Measurements from ENCODE around the gene TSFM.

The TSFM gene

GRCh38 chr12:57746025-57746424, 36.6 kb upstream of the TSFM start:
- no peak for DNase-seq

DNA sequence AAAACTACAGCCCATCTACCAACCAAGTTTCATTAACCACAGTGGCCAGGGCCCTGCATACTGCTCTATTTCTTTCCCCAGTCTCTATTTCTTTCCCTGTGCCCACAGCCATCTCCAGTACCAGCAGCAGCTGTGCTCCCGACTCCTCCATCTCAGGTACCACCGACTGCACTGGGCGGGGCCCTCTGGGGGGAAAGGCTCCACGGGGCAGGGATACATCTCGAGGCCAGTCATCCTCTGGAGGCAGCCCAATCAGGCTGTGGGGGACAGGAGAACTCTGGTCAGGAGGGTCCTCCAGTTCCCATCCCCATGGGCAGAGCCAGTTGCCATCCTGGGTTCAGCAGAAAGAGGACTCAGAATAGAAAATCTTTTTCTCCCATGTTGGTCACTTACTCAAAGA, 33.5 kb upstream of the TSFM start:
- DNase-seq: no peak

DNA sequence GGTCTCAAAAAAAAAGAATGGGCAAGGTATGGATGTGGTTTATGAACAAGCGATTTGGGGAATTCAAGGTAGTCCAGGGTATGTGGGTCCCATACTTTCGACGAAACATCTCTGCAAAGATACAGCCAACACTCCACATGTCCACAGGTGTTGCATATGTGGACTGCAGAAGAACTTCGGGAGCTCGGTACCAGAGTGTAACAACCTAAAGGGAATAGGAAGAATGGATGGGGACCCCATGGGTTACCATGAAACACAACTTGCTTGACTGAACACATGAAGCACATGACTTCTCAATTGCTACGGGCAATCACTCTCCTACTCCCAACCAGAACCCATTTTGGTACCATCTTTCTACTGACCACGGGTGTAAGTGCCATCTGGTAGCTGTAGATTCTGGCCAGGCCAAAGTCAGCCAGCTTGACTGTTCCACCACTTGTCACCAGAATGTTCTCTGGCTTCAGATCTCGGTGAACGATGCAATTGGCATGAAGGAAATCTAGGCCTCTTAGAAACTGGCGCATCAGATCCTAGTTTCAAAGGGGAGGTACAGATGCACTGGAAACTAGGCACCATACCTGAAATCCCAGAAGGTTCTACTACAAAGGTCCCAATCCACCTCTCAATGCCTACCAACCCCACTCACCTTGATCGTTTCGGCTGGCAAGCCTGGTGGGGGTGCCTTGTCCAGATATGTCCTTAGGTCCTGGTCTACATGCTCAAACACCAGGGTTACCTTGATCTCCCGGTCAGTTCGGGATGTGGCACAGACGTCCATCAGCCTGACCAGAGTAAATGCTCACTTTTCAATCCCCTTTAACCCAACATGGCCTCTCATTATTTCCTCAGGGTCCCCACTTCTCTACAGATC, 31.8 kb upstream of the TSFM start:
- DNase-seq: no peak

- DNase-seq: no peak
These were observed 31.2 kb upstream of the TSFM start for GRCh38 chr12:57751432-57751787.

- peak; percentile 100 for DNase-seq
These were observed 30.6 kb upstream of the TSFM start, which contains the start of gene CDK4 for GRCh38 chr12:57751788-57752667. Gene CDK4 (minus strand): TSS chr12:57752310. CDS start chr12:57751717, 593 bp downstream.

- no peak for DNase-seq
These were observed 30.0 kb upstream of the TSFM start for GRCh38 chr12:57752668-57753000.

DNA sequence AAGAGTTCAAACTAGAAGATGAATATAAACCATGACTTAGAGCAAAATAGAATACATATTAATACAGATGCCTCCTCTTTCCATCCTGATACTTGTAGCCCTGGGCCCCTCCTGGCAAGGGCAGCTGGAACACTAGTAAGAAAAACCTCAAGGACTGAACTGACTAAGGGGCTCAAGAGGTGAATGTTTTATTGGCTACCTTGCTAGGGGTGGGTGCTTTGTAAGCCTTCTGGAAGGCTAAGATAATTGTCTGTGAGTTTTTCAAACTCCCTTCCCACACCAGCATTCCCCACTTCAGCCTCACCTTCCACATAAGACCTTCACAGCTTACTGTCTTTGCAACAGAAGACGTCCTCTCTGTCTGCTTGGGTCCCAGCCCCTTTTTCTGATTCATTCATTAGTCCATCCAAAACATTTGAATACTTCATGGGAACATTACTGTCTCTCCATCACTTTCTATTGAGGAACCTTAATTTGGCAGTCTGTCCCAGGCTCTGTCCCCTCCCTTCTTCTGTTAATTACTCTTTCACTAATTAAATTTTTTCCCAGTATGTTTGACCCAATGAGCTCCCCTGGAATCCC, 28.7 kb upstream of the TSFM start:
- peak; percentile 66 for DNase-seq

DNA sequence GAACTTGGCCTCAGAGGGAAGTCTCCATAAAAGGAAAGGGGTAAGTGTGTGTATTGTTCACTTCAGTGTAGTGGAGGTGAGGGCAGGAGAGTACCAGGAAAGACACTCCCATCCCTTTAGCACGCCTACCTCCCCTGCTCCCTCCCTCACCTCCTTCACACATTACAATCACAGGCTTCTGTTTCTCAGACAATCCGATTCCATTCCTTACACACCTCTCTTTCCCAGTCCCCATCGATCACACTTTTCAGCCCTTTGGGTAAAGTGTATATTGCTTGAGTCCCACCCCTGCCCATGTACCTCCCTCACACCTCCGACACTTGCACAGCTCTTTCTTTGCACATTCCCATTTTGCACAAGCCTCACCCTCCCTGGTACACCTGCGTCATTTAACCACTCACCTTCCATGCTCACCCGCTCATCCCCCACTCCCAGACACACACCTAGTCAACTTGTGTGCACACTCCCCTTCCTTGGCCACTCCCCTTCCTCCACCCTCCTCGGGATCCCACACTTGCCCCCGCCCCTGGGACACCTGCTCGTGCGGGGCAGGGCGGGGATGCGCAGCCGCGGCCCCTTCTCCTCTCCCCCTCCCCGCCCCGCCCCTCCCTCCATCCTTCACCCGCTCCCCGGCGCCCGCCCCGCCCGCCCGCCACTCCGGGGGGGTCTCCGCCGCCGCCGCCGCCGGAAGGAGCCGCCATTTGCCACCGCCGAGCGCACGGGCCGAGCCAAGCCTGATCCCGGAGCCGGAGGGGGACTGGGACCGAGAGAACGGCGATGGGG, 28.0 kb upstream of the TSFM start, which contains the start of gene MARCHF9:
TSS of gene MARCHF9 (plus strand) at position 693 of the 783 bp plus-strand sequence. CDS start 426 bp downstream, outside the sequence.
- DNase-seq: peak; percentile 74

GRCh38 chr12:57755194-57755453, 27.5 kb upstream of the TSFM start:
- no peak for DNase-seq

DNA sequence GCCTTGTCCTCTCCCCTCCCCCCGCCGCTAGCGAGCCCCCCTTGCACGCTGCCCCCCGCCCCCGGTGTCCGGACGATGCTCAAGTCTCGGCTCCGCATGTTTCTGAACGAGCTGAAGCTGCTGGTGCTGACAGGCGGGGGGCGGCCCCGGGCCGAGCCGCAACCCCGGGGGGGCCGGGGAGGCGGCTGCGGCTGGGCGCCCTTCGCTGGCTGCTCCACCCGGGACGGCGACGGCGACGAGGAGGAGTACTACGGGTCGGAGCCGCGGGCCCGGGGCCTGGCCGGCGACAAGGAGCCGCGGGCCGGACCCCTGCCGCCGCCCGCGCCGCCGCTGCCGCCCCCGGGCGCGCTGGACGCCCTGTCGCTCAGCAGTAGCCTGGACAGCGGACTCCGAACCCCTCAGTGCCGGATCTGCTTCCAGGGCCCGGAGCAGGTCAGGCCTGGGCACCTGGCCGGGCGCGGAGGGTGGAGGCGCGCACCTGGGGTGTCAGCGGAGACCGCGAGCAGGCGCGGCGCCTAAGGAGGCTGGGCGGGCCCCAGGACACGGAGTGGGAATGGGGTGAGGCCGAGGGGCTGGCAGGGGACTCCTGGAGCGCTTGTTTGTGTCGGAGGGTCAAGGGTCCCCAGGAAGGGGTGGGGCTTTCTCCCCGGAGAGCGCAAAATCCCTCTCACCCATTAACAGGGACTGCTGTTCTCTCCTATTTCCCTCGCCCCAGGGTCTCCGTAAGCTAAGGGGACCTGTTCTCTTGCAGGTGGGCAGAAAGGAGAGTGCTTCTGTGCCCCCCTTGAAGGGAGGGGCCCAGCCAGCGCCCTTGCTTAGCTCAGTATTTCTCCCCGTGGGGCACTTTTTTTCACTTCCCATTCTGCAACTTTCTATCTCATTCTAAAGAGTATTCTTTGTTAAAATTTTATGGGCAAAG, 26.9 kb upstream of the TSFM start:
- DNase-seq: peak; percentile 36

- DNase-seq: peak; percentile 87
These were observed 25.9 kb upstream of the TSFM start for GRCh38 chr12:57756406-57757341.

DNA sequence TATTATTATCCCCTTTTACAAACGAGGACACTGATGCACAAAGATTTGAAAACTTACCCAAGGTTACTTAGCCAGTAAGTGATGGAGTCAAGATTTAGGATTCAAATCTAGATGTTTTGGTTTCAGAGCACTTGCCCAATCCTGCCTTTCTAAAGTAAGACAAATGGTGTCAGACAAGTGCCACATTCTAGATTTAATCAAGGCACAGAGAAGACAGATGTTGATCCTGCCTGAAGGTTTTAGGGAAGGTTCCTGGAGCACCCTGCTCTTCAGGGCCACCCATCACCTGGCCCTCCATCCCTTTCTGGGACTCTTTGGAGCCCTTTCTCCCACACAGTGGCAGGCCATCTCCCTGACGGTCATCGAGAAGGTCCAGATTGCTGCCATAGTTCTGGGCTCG, 24.8 kb upstream of the TSFM start:
- DNase-seq: no peak

GRCh38 chr12:57758552-57759359, 23.8 kb upstream of the TSFM start:
- no peak for DNase-seq

GRCh38 chr12:57759360-57759980, 23.1 kb upstream of the TSFM start:
- peak; percentile 74 for DNase-seq

DNA sequence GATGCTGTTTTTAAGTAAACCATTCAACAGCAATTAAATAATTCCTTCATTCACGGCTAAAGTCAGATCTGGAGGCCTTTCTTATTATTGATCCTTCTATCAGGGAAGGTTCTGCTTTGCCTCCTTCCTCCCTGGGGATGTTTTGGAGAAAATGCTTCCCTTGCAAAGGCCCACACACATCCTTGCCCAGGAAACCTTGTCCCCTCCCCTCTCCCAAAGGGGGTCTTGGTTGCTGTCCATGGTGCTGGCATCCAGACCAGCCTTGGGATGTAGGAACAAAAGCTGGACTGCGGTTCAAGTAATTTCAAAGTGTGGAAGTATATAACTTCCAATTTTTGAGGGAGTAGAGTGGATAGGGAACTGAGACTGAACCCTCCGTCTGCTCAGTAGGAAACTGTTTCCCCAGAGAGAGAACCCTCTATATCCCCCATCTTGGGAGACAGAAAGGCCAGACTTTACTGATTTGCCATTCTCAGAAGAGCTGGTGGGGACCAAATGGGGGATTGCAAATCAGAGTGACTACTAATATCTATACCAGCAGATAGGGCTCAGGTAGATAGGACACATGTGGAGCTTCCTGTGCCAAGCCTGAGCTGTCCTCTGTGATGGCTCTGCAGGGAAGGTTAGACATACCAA, 22.1 kb upstream of the TSFM start:
- no peak for DNase-seq

GRCh38 chr12:57761391-57761998, 21.1 kb upstream of the TSFM start:
- no peak for DNase-seq

DNA sequence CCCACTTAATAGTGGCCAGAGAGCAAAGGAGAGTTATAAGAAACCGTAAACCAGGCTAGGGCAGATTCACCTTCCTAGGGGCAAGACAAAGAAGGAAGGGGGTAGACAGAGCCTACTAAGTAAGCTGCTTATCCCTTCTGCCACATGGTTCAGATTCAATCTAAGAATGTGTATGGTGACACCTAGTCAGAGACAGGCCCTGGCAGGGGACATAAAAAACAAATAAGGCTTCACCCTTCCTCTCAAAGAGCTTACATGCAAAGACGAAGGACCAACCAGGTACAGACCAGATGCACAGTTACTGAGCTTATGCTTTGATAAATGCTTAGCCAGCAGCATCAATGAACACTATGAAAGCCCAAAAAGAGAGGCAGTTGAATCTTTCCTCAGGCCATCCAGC, 20.1 kb upstream of the TSFM start:
- no peak for DNase-seq

Measured in hematopoietic multipotent progenitor cell treated with erythropoietin and hydrocortisone succinate and interleukin-3 and kit ligand, for 6 days (in vitro differentiated cells).